NCI-H748 (cell line): Measurements from ENCODE around the gene MARCKSL1.
"Not testable (repeated sequence)": the region's sequence is repeated elsewhere in the genome, so short reads cannot be mapped to it uniquely, and the experiment has no call there.

ENCODE experiments used
- DNase-seq: peaks from one replicate; lab custom pipeline; 2025; ENCODE audit not compliant: unreplicated experiment; lab: John Stamatoyannopoulos, UW

MARCKSL1 gene

DNA sequence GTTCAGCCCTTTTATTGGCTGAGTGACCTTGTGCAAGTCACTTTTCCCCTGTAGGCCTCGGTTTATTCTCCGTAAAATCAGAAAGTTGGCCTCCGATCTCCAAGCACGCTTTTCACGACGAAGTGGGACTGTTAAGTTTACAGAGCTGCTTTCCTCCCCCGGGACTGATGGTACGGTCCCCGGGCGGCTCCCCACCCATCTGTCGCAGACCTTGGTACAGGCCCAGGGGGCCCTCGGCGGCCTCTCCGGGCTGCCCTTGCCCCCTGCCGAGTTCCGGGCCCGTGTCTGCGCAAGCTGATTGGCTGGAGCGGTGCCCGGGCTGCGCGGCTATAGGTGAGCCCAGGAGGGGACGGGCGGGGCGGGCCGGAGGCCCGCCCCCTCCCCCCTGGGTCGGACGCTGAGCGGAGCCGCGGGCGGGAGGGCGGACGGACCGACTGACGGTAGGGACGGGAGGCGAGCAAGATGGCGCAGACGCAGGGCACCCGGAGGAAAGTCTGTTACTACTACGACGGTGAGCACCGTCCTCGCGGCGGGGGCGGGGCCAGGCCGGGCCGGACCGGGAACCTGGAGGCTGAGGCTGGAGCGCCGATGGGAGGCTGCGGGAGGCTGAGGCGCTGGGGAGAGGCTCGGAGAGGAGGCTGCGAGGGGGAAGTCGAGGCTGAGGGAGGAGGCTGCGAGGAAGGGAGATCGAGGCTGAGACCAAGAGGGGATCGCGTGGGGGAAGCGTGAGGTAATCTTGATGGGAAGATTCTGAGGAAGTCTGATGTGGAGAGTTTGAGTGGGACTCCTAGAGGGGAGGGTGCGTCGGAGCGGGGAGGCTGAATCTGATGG is 44.1 kb downstream of the MARCKSL1 start, which contains the start of gene HDAC1:
Gene HDAC1 (plus strand): TSS at position 376 of the 831 bp plus-strand sequence. CDS start 87 bp downstream, at position 463.
- DNase-seq: peak; percentile 89

DNA sequence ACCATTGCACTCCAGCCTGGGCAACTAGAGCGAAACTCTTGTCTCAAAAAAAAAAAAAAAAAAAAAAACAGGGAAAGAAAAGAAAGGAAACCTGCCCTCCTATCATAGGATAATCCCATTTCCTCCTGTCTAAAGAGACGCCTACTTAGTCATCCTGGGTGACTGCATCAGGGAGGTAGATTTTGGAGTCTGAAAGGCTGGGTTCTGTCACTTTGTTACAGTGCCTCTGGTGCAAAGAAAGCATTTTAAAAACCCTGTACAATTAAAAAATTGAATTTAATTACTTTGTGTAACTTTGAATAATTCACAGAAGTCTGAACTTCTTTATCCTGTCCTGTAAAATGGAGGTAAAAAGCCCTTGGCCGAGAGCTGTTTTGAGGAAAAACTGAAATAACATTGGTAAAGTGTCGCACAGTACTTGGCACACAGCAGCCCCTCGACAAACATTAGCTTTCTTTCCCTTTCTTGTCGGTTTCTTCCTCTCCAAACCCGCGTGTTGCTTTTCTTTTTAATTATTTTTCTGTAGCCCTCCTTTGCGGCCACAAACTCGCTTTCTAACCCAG is 44.8 kb downstream of the MARCKSL1 start:
- no peak for DNase-seq

DNA sequence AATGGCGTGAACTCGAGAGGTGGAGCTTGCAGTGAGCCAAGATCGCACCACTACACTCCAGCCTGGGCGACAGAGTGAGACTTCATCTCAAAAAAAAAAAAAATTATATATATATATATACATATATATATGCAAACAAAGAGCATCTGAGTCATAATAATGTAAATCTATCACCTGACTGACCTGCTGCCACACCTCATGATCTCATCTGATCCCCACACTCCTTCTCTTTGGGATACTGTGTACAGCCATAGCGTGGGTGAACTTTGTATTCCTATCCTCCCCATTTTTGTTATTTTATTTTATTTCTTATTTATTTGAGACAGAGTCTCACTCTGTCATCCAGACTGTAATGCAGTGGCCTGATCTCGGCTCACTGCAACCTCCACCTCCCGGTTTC is 46.8 kb downstream of the MARCKSL1 start:
- DNase-seq: no peak

DNA sequence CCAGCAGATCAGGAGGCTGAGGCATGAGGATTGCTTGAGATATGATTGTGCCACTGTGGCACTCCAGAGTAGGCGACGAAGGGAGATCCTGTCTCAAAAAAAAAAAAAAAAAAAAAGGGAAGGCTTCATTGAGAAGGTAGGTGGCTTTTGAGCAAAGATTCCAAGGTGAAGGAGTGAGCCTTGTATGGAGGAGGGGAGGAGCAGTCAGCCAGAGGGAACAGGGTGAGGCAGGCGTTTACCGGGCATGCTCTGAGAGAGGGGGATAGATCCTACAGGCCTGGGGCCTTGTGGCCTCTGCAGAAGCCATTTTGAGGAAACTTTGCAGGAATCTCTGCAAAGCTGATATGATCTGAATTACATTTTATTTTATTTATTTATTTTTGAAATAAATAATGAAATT is 49.3 kb downstream of the MARCKSL1 start:
- DNase-seq: no peak

DNA sequence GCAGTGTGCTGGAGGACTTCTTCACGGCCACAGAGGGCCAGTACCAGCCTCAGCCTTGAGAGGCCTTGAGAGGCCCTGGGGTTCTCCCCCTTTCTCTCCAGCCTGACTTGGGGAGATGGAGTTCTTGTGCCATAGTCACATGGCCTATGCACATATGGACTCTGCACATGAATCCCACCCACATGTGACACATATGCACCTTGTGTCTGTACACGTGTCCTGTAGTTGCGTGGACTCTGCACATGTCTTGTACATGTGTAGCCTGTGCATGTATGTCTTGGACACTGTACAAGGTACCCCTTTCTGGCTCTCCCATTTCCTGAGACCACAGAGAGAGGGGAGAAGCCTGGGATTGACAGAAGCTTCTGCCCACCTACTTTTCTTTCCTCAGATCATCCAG is 50.4 kb downstream of the MARCKSL1 start:
- DNase-seq: no peak

DNA sequence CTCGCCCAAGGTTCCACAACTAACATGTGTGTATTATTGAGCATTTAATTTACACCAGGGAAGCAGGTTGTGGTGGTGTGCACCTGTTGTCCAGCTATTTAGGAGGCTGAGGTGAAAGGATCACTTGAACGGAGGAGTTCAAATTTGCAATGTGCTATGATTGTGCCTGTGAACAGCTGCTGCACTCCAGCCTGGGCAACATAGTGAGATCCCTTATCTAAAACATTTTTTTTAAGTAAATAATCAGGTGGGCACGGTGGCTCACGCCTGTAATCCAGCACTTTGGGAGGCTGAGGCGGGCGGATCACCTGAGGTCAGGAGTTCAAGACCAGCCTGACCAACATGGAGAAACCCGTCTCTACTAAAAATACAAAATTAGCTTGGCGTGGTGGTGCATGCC is 51.3 kb downstream of the MARCKSL1 start:
- DNase-seq: not testable (repeated sequence)
